Esophagus muscularis mucosa (tissue), 4 donors: Measurements from ENCODE around the gene HNRNPUL2. TPM values are rescaled to one million over a fixed set of nuclear protein-coding genes. Genes with fewer than 3 reads are reported as not detected.
"Not testable (repeated sequence)": the region's sequence is repeated elsewhere in the genome, so short reads cannot be mapped to it uniquely, and the experiment has no call there.

Source experiments
- DNase-seq: peaks from one replicate; pipeline ENCODE4 v3.0.0-alpha.2; 2017; ENCODE audit errors: extremely low spot score
- H3K27ac ChIP-seq, 4 donors: fragments of 200-600 bp; sonication (generic); replicated peaks in 1 of 4; 1 replicate in 3 of 4; 2 replicates in 1 of 4; pipeline ENCODE4 v1.5.1; 2016 to 2019; ENCODE audit warnings: mild to moderate bottlenecking in 1 of 4
- H3K27me3 ChIP-seq, 4 donors: fragments of 200-600 bp; sonication (generic); one replicate each; pipeline versions ENCODE4 v1.5.1 to v1.6.0; 2016 to 2019
- H3K36me3 ChIP-seq, 4 donors: fragments of 200-600 bp; sonication (generic); one replicate each; pipeline ENCODE4 v1.5.1; 2016 to 2019
- H3K4me1 ChIP-seq, 4 donors: fragments of 200-600 bp; sonication (generic); one replicate each; pipeline ENCODE4 v1.5.1; 2016 to 2019
- H3K4me3 ChIP-seq, 4 donors: fragments of 200-600 bp; sonication (generic); 1 replicate in 2 of 4; 2 replicates in 2 of 4; pipeline ENCODE4 v1.5.1; 2016 to 2019; ENCODE audit warnings: mild to moderate bottlenecking in 4 of 4, moderate library complexity in 1 of 4
- H3K9me3 ChIP-seq, 4 donors: fragments of 200-600 bp; sonication (generic); 1 replicate in 3 of 4; 2 replicates in 1 of 4; pipeline ENCODE4 v1.5.1; 2016 to 2019
- EP300 ChIP-seq: sonication (generic); formaldehyde crosslinking; IDR thresholded peaks from one replicate; pipeline ENCODE4 v1.6.1; 2017; ENCODE audit warnings: antibody characterized with exemption
- POLR2A ChIP-seq: fragments of 450-650 bp; IDR thresholded peaks from one replicate; pipeline ENCODE4 v1.6.1; 2017; ENCODE audit warnings: antibody characterized with exemption, moderate library complexity, mild to moderate bottlenecking, low read depth
- POLR2AphosphoS5 ChIP-seq, 2 donors: sonication (generic); formaldehyde crosslinking; IDR thresholded peaks; one replicate each; pipeline ENCODE4 v1.6.1; 2017; ENCODE audit warnings: antibody characterized with exemption in 2 of 2
- WGBS: methylation state at CpG from one replicate; pipeline ENCODE4 v1.1.5; 2018; 5-methylcytosine and 5-hydroxymethylcytosine counted together
- intact Hi-C: fragments of 100-400 bp; cut with DNase I; formaldehyde crosslinking; loops from one replicate; pipeline ENCODE4 v1.15.1; 2023
- total RNA-seq, 4 donors: library from RNA; depleted of rRNA; stranded (reverse); fragments of >200 nt; gene quantifications; one replicate each; pipeline versions ENCODE4 v1.1.0 to v1.2.1, GENCODE V29; 2016
- TF ChIP-seq, protein P1 (sequence below), 3 experiments: fragments of 200-600 bp in 2 of 3; fragments of 450-650 bp in 1 of 3; sonication (generic) in 2 of 3; IDR thresholded peaks; one replicate each; pipeline ENCODE4 v1.5.1; 2017 to 2019; ENCODE audit warnings: antibody characterized with exemption in 3 of 3, mild to moderate bottlenecking in 2 of 3, moderate library complexity in 1 of 3

The HNRNPUL2 gene
- total RNA-seq, 4 donors from 2014 or later: 19.5 to 45.0 (median 36.7) TPM

- Histone ChIP-seq H3K27ac (peak overlapping the region in 1 of 4 donors; percentile 7), H3K4me3 (no peak overlapping the region), H3K27me3 (no peaks in the 10 kb centered on the region), H3K9me3 (no peaks in the 10 kb centered on the region), H3K4me1 (peaks cover 8 to 24% (median 16%) of the 10 kb centered on the region in 4 donors), H3K36me3 (peaks cover 17 to 48% (median 37%) of the 10 kb centered on the region in 4 donors)
- 44% methylated on average over 14 of the region's 14 CpGs for WGBS
- intact Hi-C loops: loop anchor here (5.0 kb wide), 1 partner anchor 312 kb away; no protein-coding TSS in a partner anchor
- TF ChIP-seq EP300: no peak
- TF ChIP-seq, protein P1, sequence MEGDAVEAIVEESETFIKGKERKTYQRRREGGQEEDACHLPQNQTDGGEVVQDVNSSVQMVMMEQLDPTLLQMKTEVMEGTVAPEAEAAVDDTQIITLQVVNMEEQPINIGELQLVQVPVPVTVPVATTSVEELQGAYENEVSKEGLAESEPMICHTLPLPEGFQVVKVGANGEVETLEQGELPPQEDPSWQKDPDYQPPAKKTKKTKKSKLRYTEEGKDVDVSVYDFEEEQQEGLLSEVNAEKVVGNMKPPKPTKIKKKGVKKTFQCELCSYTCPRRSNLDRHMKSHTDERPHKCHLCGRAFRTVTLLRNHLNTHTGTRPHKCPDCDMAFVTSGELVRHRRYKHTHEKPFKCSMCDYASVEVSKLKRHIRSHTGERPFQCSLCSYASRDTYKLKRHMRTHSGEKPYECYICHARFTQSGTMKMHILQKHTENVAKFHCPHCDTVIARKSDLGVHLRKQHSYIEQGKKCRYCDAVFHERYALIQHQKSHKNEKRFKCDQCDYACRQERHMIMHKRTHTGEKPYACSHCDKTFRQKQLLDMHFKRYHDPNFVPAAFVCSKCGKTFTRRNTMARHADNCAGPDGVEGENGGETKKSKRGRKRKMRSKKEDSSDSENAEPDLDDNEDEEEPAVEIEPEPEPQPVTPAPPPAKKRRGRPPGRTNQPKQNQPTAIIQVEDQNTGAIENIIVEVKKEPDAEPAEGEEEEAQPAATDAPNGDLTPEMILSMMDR (IDR thresholded peaks at IDR 0.05): peak; percentile 73 to 81 (median 79)
- TF ChIP-seq POLR2AphosphoS5 (IDR thresholded peaks at IDR 0.05): peak; percentile 25 to 56
- no peak for TF ChIP-seq POLR2A
- DNase-seq: peak; percentile 93
Observed at GRCh38 chr11:62694455-62695167, 32.6 kb downstream of the HNRNPUL2 start.

DNA sequence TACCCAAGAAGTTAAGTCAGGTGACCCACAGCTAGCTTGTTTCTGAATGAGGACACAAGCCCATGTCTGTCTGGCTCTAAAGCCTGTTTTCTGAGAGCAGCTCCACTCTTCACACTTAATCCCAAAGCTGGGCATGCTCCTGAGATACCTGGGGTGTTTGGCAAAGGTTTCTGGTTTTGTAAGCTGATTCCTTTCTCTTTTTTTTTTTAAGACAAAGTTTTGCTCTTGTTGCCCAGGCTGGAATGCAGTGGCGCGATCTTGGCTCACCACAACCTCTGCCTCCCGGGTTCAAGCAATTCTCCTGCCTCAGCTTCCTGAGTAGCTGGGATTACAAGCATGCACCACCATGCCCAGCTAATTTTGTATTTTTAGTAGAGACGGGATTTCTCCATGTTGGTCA, 33.6 kb downstream of the HNRNPUL2 start:
- Histone ChIP-seq H3K4me1 (peaks cover 8 to 31% (median 22%) of the 10 kb centered on the region in 4 donors), H3K36me3 (peaks cover 17 to 48% (median 37%) of the 10 kb centered on the region in 4 donors)
- H3K27me3 ChIP-seq, DNase-seq, H3K4me3 ChIP-seq, H3K9me3 ChIP-seq, intact Hi-C loops, H3K27ac ChIP-seq: not testable (repeated sequence)
- 83% methylated on average over 4 of the region's 4 CpGs for WGBS

DNA sequence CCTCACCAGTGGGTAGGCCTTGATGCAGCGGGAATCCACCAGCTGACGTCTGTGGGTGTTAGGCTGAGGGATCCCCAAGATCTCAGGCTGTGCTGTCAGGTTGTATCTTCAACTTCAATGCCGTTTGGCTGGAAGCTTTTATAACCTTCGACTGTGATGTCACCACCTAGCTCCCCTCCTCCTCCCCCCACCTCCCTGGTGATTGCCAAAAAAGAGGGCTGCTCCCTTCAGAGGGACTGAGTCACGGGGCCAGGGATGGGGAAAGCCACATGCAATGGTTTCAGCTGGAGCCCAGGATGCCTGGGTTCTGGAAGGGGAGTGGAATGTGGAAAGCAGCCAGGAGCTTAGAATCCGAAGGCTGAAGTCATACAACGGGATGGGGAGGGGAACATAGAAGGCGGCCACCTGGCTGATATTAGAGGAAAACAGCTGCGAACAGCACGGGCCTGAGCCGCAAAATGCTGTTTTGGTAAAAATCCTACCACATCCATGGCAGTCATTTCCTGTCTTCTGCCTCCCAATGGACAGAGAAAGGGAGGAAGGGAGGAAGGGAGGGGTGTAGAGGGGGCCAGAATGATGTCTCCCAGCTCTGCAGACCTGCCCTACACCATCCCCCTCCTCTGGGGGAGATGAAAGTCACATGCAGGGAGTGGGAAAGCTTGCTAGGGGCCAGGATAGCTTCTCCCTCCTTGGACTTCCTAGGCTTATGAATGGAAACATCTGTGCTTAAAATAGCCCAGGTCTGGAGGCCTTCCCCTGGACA, 37.7 kb downstream of the HNRNPUL2 start, which contains the start of gene LRRN4CL:
LRRN4CL (minus strand) TSS at position 110 of the 763 bp plus-strand sequence. CDS start 1,022 bp downstream, outside the sequence.
- Histone ChIP-seq H3K9me3 (no peaks in the 10 kb centered on the region), H3K4me3 (peak within 1 kb of the TSS; percentile 47 to 57 (median 50)), H3K27ac (peak within 1 kb of the TSS; percentile 57 to 80 (median 72)), H3K4me1 (peaks cover 10 to 39% (median 30%) of the 10 kb centered on the region in 4 donors), H3K36me3 (peaks cover 17 to 45% (median 37%) of the 10 kb centered on the region in 4 donors), H3K27me3 (peaks cover 3 to 20% (median 8%) of the 10 kb centered on the region in 4 donors)
- DNase-seq: peak; percentile 97
- TF ChIP-seq, protein P1 (IDR thresholded peaks at IDR 0.05): no peak
- peak; percentile 76 to 87 for TF ChIP-seq POLR2AphosphoS5 (IDR thresholded peaks at IDR 0.05)
- TF ChIP-seq POLR2A: peak; percentile 24
- no peak for TF ChIP-seq EP300
- intact Hi-C loops: no loop called here
- 39% methylated on average over 11 of the region's 11 CpGs for WGBS

- Histone ChIP-seq H3K36me3 (peaks cover 12 to 39% (median 35%) of the 10 kb centered on the region in 4 donors), H3K27ac (peak overlapping the region; percentile 57 to 80 (median 72)), H3K4me1 (peaks cover 7 to 34% (median 28%) of the 10 kb centered on the region in 4 donors), H3K4me3 (peak overlapping the region; percentile 47 to 57 (median 50)), H3K27me3 (peaks cover 3 to 20% (median 8%) of the 10 kb centered on the region in 4 donors), H3K9me3 (no peaks in the 10 kb centered on the region)
- no peak for TF ChIP-seq EP300
- 34% methylated on average over 1 of the region's 1 CpG for WGBS
- intact Hi-C loops: no loop called here
- no peak for DNase-seq
Observed at GRCh38 chr11:62688491-62688890, 38.8 kb downstream of the HNRNPUL2 start.

DNA sequence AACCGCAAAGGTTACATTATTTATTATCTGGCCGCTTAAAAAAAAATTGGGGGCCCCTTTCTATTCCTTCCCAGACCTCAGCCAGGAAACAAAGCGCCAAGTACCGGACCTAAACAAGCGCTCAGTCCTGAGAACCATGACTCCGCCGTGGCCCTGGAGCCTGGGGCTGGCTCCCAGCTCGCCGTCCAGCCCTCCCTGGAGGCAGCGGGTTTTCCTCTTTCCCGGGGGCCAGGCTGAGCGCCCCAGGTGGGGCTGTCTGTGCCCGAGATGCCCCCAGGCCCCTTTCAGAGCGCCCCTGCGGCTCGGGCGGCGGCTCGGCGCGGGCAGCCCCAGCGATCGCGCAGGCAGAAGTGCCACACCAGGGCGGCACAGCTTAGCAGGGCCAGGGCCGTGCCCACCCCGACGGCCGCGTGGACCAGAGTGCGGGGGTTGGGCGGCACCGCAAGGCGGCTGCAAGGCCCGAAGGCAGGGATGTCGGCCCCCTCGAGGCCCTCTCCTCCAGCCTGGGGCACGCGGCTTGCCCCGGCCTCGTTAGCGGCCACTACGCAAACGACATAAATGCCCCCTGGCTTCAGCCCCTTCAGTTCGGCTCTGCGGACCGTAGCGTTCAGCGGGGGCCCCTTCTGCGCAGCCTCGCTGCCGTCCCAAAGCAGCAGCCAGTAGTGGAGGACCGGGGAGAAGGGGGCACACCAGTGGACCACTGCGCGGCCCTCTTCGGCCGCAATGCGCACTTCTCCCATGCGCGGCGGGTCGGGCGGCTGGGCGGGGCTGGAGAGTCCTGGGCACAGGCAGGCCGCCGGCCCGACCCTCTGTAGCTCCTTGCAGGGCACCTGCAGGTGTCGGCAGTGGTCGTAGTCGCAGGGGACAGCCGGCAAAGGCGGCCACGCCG, 39.5 kb downstream of the HNRNPUL2 start:
- Histone ChIP-seq H3K27me3 (peaks cover 3 to 20% (median 8%) of the 10 kb centered on the region in 4 donors), H3K4me3 (peak overlapping the region; percentile 47 to 57 (median 50)), H3K4me1 (peaks cover 7 to 34% (median 28%) of the 10 kb centered on the region in 4 donors), H3K27ac (peak overlapping the region; percentile 57 to 80 (median 72)), H3K9me3 (no peaks in the 10 kb centered on the region), H3K36me3 (peaks cover 9 to 31% (median 29%) of the 10 kb centered on the region in 4 donors)
- no peak for TF ChIP-seq EP300
- TF ChIP-seq POLR2A: no peak
- no peak for TF ChIP-seq POLR2AphosphoS5 (IDR thresholded peaks at IDR 0.05)
- TF ChIP-seq, protein P1 (IDR thresholded peaks at IDR 0.05): no peak
- WGBS: 55% methylated on average over 20 of the region's 74 CpGs
- no peak for DNase-seq
- intact Hi-C loops: no loop called here
